T-helper 9 cell (primary cell): ENCODE results near the gene UXS1.
A peak's percentile ranks its signal among the peaks of the same experiment; 100 is the strongest.

Source experiments
- DNase-seq: peaks from one replicate; pipeline ENCODE4 v3.0.0-alpha.2; 2020

The UXS1 gene

DNA sequence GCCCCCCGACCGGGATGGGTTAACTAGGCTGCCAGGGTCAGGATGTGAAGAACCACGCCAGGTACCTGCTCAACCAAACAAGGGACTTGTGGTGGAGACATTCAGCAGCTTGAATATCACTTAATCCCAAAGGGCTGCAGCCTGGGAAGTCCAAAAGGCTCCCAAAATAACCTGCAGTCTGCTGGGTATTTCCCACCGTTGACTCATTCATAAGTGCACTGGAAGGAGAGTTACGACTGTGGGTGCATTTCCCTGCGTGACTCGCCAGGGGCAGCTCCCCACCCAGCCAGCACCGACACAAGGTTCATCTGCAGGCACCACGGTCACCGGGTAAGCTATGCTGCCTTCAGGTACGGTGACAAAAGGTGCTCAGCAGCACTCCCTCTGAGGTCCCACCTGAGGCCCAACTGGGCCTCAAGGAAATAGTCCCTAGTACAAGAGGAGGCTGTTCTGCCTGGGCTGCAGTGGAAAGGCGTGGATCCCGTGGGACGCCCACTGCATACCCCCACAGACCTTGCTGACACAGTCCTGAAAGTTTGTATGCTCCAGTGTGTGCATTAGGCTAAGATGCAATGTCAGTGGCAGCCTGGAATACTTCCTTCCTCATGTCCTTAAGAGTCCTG is 86.5 kb downstream of the UXS1 start:
- DNase-seq: no peak

DNA sequence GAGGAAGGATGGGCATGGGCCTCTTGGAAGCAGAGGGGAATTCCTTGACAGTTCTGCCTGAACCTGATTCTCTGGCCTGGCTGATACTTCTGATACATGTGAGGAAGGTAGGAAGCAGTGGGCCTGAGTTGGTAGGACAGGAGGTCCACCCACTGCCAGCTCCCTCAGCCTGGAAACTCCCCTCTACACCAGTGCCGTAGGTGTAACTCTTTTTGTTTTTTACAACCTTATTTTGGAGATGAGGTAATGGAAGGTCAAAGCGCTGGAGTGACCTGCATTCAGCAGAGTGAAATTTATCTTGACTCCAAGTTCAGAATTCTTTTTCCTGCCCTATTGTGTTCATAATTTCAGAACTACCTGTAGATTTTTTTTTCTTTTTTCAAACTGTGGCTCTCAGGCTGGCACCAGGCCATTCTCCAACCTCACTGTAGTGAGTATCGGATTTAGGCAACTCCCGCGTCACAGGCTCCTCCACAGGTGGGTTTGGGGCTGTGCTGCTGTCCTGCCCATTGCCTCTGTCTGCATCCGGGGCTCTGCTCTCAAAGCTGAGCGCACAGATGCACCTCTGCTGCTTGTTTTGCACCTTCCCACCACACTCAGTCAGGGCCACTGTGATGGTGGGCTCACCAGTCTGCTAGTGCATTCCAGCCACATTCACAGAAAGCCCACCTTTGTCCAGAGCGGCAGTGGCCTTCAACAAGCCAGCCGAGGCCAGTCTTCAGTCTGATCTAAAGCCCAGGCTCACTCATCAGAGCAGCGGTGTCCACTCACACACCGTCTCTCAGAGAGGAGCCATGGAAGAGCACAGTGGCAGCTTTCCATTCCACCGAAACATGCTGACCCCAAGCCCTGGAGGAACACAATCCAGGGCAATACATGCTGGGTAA is 87.2 kb downstream of the UXS1 start:
- DNase-seq: no peak

DNA sequence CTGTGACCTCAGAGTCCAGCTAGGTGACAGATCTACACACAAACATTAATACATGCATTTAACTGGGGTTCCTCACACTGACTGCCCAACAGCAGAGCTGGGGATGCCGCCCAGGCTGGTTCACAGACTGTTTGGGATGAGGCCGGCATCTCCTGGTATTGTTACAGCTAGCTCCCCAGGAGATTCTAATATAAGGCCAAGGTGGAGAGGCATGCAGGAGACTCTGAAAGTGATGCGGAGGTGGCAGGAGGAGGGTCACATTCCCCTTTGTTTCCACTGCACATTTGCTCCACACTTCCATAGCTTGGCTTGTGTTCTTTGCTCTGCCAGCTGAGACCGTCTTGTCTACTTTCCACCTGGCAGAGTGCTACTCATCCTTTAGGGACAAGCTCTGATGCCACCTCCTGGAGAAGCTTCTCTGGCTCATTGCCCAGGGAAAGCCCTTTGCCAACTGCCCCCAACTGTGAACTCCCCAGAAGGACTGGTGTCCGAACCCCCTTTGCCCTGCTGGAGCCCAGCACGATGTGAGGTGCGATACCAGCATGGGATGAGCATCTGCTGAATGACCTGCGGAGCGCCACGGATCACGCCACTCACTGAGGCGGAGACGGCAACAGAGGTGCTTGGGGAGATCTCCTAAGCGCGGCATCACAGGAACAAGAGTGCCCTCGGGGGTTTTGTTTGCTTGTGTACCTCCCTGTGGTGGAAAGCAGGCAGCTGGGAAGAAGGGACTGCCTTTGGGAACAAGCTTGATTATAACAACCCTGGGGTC is 88.8 kb downstream of the UXS1 start:
- no peak for DNase-seq

DNA sequence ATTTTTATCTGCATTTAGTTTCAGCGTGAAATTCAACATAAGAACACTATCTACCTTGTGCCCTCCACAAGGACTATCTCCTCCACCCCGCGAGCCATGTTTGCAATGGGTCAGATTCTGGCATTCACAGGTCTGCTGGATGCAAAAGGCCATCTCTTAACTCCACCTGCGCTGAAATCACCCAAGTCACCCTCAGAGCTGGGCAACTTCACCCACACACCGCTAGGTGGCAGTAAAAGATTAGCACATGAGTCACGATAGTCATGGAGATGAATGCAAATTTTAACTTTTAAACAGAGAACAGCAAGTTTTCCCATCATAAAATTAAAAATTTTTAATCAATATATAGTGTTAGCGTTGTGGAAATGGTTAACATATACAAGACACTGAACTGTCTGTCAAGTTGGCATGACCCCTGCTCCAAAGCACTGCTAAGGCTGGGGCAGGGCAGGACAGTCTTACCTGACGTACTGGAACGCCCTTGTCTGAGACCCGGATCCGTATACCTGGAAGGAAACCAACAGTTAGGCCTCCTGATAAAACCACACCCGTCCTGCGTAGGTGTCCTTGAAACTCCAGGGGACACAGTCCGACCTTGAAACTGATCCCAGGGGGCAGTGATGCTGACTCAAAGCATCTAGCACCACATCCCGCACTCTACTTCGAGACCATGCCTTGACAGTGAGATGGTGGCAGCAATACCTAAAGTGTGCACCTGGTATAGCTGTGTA is 89.6 kb downstream of the UXS1 start:
- DNase-seq: peak; percentile 43

DNA sequence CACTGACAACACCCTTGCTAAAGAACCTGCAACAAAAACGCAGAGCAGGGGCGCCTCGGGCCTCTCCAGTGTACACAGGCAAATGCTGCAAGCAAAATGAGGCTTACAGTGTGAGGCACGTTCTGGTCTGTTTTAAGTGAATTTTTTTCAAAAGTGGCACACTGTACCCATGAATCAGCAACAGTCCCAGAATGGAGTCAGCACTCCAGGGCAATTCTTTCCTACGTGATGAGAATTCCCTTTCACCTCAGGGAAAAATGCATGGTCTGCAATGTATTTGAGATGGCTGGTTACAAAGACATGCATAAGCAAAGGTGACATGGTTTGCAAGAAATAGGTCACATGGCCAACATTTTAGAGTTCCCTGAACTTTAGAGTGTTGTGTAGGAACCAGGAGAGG is 94.4 kb downstream of the UXS1 start:
- no peak for DNase-seq

DNA sequence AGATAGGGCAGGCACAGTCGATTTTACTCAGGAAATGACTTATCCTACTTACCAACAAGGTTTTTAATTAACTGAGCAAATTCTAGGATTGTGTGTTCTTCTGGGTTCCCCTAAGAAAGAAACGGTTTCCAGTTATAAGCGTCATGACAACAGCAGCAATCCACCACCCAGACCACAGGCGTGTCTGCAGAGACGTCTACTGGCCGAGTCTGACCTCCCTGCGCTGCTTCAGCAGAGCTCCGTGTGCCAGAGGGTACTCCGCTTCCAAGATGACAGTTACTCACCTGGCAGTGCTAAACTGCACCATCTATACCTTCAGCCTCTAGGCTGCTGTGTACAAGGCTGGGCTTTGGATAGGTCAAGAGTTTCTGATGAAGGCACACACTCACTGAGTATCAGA is 95.4 kb downstream of the UXS1 start:
- DNase-seq: no peak

DNA sequence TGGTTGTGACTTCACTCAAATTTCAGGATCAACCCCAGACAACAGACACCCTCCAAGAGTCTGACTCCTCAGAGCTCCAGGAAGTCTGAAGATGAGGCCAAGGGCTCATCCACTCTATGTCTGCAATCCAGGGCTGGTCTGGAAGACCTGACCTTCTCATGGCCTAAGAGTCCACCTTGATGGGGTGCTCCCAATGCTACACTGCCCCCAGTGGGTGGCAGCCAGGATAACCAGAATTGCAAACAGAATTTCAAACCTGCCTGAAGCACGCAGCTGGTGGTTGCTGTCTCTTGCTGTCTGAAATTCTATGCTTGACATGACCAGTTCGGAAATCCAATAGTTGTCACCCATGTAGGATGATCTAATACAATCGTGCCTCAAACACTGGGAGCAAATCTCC is 96.0 kb downstream of the UXS1 start:
- DNase-seq: no peak

DNA sequence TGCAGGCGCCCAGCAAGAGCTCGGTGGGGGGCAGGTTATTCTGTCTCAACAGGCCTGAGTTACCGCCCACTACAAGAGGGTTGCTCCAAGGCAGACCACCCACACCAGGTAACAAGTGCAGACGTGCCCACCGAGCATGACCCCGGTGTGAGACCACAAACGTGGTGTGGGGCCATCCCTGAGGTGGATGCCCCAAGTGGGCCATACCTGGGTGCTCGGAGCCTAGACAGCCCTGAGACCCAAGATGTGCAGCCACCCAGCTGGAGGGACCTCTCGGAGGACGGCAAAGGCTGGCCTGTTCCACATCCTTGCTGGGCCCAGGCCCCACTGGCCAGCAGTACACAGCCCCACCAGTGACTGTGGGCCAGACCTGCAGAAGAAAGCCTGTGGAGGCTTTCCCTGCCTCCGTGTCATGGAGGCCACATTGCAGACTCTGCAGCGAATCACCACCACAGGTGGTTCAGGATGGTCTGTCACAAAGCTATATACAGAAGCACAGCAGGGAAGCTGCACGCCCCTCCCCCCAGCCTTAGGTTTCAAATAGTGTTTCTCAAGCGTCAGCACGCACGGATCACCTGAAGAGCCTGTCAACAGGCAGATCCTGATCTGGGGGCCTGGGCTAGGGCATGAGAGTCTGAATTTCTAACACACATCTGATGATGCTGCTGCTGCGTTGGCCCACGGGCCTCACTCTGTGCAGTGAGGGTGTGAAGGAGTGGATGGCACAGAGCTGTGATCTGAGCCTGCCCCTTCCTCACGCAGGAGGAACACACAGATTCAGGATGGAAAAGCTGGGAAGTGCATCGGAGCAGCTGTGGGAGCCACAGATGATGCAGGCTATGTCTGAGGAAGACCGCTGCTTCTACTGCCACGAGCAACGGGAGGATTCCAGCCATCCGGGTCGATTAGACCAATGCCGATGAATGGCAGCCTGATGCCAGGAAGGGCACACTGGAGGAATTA is 96.8 kb downstream of the UXS1 start:
- no peak for DNase-seq

DNA sequence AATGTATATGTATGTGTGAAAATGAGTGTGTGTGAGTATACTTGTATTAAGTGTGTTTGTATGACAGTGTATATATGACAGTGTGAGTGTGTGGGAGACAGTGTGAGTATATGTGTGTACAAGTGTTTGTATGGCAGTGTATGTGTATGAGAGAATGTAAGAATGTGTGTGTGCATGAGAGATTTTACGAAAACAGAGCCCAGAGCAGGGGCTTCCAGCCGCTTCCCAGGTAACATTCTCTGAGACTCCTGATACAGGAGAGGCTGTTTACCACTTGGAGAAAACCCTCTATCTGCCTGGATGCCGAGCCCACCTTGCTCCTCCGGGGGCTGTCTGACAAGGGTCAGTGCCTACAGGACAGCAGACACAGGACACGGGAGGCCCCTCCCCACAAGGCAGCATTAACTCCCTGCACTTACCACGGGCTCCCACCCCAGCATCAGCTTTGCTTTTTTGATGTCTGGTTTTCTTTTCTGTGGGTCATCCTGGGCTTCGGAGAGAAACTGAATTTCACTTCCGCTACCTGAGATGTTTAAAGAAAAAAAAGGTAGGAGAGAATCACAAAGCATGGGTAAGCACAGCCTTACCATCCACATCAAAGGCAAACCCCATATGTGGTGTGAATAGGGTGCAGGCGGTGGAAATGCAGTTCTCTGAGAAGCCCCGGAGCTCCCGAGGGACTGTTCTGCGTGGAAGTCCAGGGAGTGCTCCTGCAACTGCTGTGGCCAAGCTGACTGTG is 97.6 kb downstream of the UXS1 start:
- no peak for DNase-seq

DNA sequence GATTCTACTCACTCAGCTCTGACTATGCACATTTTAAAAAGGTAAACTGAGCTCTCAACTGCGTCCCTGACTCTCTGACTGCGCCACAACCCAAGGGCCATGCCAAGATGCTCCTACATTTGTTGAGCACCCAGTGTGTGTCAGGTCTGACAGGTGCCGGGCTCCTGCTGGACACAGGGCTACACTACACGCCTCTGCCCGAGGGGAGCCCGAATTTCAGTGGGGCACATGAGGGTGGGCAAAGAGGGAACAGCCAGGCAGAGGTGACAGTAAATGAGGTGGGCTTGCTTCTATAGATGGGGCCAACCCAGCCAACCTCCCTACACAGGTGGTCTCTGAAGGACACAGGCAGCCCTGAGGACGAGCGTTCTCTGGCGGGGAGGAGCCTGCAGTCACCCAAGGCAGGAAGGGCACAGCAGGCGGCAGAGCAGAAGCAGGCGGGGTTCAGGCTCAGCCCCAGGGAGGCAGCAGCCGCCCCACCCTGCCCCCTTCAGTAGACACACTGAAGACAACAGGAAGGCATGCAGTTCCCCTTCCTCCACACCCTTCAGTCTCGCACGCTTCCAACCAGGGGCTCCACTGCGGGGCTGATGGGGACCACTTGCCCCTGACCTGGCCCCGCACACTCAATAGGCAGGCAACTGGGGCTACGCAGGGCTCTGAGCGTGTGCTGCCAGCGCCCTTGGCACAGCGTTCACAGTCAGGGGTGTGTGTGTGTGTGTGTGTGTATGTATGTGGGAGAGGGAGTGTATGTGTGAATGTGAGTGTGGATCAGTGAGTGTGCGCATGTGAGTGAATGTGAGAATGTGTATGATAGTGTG is 98.4 kb downstream of the UXS1 start:
- DNase-seq: peak; percentile 72

DNA sequence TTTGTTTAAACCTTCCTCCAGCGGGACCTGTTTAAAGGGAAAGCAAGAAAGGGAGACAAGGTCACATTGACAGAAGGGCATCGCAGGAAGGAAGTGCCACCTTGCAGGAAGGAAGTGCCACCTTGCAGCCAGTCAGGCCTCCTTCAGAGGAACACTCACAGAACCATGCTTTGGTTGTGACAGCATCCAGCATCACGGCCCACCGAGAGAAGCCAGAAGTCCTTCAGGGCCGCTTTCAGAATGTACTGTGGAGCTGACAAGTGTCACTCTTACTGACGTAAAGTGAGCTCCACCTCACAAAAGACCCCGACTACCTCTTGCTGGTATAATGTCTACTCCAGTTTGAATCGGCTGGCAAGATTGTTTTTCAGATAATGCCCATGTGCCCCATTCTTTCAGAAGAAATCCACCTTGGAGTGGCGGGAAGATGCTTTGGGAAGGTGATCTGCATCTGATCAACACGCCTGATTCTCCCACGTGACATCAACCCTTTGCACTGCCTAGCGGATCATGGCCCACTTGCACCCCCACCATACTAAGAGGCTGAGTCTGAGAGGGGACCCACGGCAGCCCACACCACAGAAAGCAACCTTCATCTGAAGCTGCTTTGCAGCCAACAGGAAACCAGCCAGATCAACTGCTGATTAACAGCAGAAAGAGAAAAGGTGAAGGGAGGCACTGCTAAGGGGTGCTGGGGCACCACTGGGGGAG is 99.8 kb downstream of the UXS1 start:
- peak; percentile 55 for DNase-seq

DNA sequence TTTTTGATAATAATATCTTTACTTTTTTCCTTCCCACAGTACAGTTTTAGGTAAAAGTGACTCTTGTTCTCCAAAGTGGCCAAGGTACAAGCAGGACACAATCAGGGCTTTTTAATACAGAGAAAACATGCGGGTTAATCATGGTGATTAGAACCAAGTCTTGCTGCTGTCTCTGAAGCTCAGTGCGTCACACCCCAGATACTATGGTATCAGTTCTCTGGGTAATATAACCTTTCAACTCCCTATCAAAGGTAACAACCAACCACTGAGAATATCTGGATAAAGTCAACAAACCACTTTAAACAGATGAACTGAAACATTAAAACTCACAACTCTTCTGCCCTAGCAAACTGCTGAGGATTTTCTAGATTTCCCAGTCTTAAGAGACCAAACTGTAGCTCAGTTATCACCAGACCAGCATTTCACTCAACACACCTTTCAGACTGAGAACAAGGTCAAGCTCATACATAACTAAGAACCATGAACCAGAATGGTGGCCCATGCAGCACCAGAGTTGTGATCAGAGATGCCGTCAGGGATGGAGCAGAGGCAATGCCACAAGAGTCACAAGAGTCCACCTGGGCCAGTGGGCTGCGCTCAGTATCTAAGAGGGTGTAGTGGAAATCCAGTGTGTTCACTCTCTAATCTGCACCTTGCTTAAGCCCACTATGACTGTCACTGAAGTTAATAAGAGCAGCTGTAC is 103.0 kb downstream of the UXS1 start:
- no peak for DNase-seq

DNA sequence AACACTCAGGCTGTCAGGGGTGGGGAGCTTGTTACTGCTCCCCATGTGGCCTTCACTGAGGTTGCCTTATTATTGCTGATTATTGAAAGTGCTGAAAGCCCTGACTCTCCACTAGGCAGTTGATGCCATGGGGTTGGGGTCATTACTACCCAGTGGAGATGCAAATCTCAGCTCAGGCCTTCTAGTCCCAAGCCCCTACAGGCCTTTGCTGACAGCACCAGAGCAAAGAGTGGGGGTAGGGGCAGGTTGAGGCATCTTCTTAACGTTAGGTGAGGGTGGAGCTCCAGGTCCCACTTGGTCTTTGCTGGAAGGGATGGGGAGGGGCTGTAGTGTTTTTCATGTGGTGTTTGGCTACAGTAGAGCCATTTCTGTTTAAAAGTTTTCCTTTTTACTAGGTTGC is 104.5 kb downstream of the UXS1 start:
- no peak for DNase-seq

DNA sequence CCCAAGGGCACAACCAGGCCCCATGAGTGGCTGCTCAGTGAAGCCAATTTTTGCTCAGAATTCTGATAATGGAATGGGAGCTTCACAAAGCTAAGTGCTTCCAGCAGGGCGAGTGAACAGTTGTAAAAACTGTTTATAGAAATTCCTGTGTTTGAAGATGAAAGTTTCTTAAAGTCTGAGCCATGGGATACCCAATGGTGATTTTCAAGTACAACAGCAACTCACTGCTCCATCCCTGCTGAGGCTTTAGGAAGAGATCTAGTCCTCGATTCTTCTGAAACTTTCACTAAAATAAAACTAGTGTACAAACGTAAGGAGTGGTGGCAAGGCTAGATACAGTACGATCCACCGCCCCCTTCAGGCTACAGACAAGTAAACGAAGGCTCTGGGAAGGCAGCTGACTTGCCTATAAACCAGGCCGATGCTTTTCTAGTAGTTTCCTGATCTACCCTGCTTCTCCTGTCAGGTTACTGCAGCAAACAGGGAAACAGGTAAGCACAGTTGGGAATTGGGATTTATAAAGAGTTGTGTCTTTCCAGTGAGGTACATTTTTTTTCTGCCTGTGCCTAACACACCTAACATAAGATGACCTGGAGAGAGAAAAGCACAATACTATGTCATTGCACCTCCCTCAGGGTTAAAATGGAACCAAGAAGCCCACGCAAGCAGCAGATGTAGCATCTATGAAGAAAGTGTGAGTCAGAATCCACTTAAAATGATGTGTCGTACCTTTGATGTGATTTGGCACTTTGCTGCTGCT is 108.7 kb downstream of the UXS1 start:
- peak; percentile 36 for DNase-seq

DNA sequence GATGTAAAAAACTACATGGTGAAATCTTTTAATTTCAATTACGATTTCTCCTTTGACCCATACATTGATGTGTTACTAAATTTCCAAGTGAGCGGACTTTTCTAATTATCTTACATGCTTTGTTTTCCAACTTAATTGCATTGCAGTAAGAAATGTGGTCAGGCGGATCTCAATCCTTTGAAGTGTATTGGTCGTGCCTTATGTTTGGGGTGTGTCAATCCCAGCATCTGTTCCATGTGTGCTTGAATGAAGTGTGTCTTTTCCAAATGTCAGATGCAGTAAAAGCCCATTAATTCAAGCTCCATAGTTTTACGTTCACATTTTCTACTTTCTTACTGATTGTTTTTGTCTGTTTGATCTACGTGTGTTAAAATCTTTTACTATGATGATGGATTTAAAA is 113.1 kb downstream of the UXS1 start:
- DNase-seq: no peak

DNA sequence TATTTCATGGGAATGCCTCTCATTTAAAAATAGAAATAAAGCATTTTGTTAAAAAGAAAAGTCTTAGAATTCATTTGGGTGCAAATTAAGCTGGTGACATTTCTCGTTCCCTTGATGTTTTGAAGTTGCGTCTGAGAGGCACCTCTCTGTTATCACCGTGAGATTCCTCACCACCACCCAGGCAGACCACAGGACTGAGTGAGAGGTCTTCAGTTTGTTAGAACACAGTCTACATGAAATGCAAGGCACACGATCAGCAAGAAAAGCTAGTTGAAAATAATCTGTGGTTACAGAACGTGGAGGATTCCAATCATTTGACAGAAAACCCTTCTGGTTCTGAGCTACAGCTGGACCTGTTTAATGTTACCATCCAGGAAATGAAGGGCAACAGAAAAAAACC is 116.0 kb downstream of the UXS1 start:
- no peak for DNase-seq

DNA sequence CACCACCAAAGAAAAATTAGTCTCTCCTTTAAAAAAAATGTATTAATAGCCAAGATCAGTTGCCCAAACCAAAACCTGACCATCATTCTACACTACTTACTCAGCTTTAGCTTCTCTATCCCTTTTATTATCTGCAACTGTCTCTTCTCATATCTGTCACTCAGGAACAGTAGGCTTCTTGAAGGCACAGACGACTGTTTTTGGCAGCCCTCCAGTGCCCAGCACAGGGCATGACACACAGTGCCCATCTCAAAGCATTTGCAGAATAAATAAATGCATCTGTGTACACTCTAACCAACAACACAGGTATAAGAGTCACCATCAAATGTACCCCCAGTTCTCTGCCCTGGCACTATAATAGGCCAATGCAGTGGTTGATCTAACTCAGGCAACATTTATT is 117.2 kb downstream of the UXS1 start:
- no peak for DNase-seq

DNA sequence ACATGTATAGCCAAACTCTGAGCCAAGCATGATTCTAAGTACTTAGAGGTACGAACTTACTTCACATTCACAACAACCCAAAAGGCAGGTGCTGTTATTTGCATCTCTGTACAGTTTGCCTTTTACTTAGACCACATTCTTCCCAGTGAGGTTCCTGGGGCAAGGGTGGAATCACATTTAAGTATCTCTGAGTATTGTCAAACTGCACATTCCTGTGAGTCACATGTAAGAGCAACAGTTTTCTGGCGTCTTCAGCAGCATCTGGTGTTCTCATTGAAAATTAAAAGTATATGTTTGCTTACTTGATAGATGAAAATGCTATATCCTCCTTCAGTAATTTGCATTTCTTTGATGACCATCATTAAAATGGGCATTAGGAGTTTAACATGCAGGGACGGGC is 119.1 kb downstream of the UXS1 start:
- no peak for DNase-seq
